ENCODE data around the gene UNC13C.

Gene UNC13C

DNA sequence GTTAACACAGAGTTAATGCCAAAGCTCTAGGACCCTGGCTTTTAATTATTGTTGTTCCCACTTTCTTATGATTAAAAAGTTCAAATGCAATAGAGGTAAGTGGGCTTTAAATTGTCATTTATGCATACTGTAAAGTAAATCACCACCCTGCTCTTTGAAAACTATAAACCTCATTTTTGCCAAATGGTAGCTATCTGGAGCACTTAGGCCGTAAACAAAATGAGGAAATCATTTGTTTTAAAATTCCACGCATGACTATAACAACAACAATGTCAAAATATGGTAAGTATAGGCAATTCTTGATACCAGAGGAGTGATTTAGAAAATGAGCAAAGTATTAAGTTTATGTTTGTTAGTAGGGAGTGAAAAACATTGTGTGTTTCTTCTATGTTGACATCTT lies 1.8 kb downstream of the UNC13C start:
- H3K27ac ChIP-seq (ENCODE audit: low read length): no peak overlapping the region
- peaks cover 28% of the 10 kb centered on the region for H3K27me3 ChIP-seq (ENCODE audit: insufficient read depth, low read length)

DNA sequence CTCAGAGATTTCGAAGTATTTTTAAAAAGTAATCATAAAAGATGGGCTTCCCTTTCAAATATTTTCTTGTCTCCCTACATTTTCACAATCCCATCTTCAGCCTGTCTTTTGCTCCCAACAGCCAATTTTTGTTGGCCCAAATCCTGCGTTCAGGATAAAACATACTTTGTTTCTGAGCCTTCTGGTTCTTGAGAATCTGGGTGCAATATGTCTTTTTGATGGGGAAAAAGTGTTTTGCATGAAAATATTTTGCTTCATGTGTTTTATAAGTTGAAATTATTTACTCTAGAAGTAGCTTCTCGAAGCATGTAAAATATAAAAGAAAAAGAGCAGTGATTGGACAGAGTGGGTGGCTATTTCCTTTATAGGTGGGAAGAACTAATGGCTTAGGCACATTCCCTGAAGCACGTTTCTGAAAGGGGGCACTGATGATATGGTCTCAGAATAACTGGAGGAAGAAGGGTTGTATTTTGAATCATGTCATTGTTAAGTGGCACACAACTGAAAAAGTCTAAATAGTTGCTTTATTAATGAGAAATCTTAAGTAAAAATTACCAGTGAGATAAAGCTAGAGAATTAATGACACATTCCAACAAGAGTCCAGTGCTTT lies 3.9 kb downstream of the UNC13C start:
- Histone ChIP-seq H3K36me3 (ENCODE audit: insufficient read depth, low read depth, low read length) (no peaks in the 10 kb centered on the region), H3K27ac (ENCODE audit: low read length) (no peak overlapping the region), H3K27me3 (ENCODE audit: insufficient read depth, low read length) (peaks cover 25% of the 10 kb centered on the region), H3K4me1 (ENCODE audit: insufficient read depth, low read length) (peaks cover 4% of the 10 kb centered on the region; the same call in 1 of the 2 replicates), H3K9ac (ENCODE audit: low read depth, low read length) (no peak overlapping the region), H3K4me3 (ENCODE audit: low read length) (no peak overlapping the region), H3K9me3 (ENCODE audit: insufficient read depth, low read depth, low read length) (no peaks in the 10 kb centered on the region)

More for the DNA sequence above, 1.8 kb downstream of the UNC13C start:
- H3K9ac ChIP-seq (ENCODE audit: low read depth, low read length): no peak overlapping the region
- H3K9me3 ChIP-seq (ENCODE audit: insufficient read depth, low read depth, low read length): no peaks in the 10 kb centered on the region
- H3K4me1 ChIP-seq (ENCODE audit: insufficient read depth, low read length): peaks cover 4% of the 10 kb centered on the region; the same call in 1 of the 2 replicates
- no peaks in the 10 kb centered on the region for H3K36me3 ChIP-seq (ENCODE audit: insufficient read depth, low read depth, low read length)
- H3K4me3 ChIP-seq (ENCODE audit: low read length): no peak overlapping the region

GRCh38 chr15:53982876-53983275 lies 4.6 kb downstream of the UNC13C start:
- Histone ChIP-seq H3K9ac (ENCODE audit: low read depth, low read length) (no peak overlapping the region), H3K27ac (ENCODE audit: low read length) (no peak overlapping the region), H3K4me3 (ENCODE audit: low read length) (no peak overlapping the region), H3K36me3 (ENCODE audit: insufficient read depth, low read depth, low read length) (no peaks in the 10 kb centered on the region), H3K27me3 (ENCODE audit: insufficient read depth, low read length) (peaks cover 18% of the 10 kb centered on the region), H3K4me1 (ENCODE audit: insufficient read depth, low read length) (peaks cover 4% of the 10 kb centered on the region; the same call in 1 of the 2 replicates), H3K9me3 (ENCODE audit: insufficient read depth, low read depth, low read length) (no peaks in the 10 kb centered on the region)

- no peak overlapping the region for H3K27ac ChIP-seq (ENCODE audit: low read length)
- H3K9me3 ChIP-seq (ENCODE audit: insufficient read depth, low read depth, low read length): no peaks in the 10 kb centered on the region
- H3K27me3 ChIP-seq (ENCODE audit: insufficient read depth, low read length): peaks cover 4% of the 10 kb centered on the region
- H3K4me3 ChIP-seq (ENCODE audit: low read length): no peak overlapping the region
- H3K9ac ChIP-seq (ENCODE audit: low read depth, low read length): no peak overlapping the region
- peaks cover under 1% of the 10 kb centered on the region; the same call in 1 of the 2 replicates for H3K4me1 ChIP-seq (ENCODE audit: insufficient read depth, low read length)
- H3K36me3 ChIP-seq (ENCODE audit: insufficient read depth, low read depth, low read length): no peaks in the 10 kb centered on the region
These were observed 6.0 kb downstream of the UNC13C start for GRCh38 chr15:53984221-53984620.

GRCh38 chr15:53985562-53985961 lies 7.3 kb downstream of the UNC13C start:
- no peak overlapping the region for H3K9ac ChIP-seq (ENCODE audit: low read depth, low read length)

DNA sequence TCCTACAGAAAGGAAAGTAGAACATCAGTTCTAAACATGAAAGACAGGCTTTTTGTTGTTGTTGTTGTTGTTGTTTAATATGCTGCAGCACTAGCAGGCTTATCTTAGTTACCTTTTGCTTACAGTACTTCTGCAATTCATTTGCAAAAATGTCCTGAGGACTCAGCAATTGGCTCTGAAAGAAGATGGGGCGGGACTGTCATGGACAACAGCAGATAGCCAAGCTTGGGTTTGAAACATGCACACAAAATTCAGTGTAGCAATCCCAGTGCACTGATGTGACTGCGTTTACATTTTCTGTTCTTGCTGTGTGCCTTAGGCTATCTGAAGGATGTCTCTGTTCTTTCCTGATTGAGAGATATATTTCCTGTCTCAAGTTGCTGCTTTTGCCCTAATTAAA lies 9.2 kb downstream of the UNC13C start:
- no peaks in the 10 kb centered on the region for H3K9me3 ChIP-seq (ENCODE audit: insufficient read depth, low read depth, low read length)
- no peaks in the 10 kb centered on the region for H3K27me3 ChIP-seq (ENCODE audit: insufficient read depth, low read length)
- H3K27ac ChIP-seq (ENCODE audit: low read length): no peak overlapping the region
- no peak overlapping the region for H3K9ac ChIP-seq (ENCODE audit: low read depth, low read length)
- H3K4me1 ChIP-seq (ENCODE audit: insufficient read depth, low read length): no peaks in the 10 kb centered on the region
- H3K36me3 ChIP-seq (ENCODE audit: insufficient read depth, low read depth, low read length): no peaks in the 10 kb centered on the region
- H3K4me3 ChIP-seq (ENCODE audit: low read length): no peak overlapping the region

More at GRCh38 chr15:53985562-53985961, 7.3 kb downstream of the UNC13C start:
- Histone ChIP-seq H3K4me3 (ENCODE audit: low read length) (no peak overlapping the region), H3K27me3 (ENCODE audit: insufficient read depth, low read length) (no peaks in the 10 kb centered on the region; the same call in 1 of the 2 replicates), H3K27ac (ENCODE audit: low read length) (no peak overlapping the region), H3K36me3 (ENCODE audit: insufficient read depth, low read depth, low read length) (no peaks in the 10 kb centered on the region), H3K4me1 (ENCODE audit: insufficient read depth, low read length) (no peaks in the 10 kb centered on the region), H3K9me3 (ENCODE audit: insufficient read depth, low read depth, low read length) (no peaks in the 10 kb centered on the region)

DNA sequence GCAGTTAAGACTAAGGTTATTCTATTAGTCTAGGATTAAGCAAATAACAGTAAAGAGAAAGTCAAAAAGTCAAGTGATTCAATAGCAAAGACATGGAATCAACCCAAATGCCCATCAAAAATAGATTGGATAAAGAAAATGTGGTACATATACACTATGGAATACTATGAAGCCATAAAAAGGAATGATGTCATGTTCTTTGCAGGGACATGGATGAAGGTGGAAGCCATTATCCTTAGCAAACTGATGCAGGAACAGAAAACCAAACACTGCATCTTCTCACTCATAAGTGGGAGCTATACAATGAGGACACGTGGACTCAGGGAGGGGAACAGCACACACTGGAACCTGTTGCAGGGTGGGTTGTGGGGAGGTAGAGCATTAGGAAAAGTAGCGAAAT lies 29.0 kb downstream of the UNC13C start:
- H3K4me3 ChIP-seq (ENCODE audit: low read length): no peak overlapping the region
- no peaks in the 10 kb centered on the region for H3K27me3 ChIP-seq (ENCODE audit: insufficient read depth, low read length)
- no peaks in the 10 kb centered on the region for H3K4me1 ChIP-seq (ENCODE audit: insufficient read depth, low read length)
- H3K36me3 ChIP-seq (ENCODE audit: insufficient read depth, low read depth, low read length): no peaks in the 10 kb centered on the region
- no peaks in the 10 kb centered on the region for H3K9me3 ChIP-seq (ENCODE audit: insufficient read depth, low read depth, low read length)
- H3K9ac ChIP-seq (ENCODE audit: low read depth, low read length): no peak overlapping the region
- H3K27ac ChIP-seq (ENCODE audit: low read length): no peak overlapping the region

DNA sequence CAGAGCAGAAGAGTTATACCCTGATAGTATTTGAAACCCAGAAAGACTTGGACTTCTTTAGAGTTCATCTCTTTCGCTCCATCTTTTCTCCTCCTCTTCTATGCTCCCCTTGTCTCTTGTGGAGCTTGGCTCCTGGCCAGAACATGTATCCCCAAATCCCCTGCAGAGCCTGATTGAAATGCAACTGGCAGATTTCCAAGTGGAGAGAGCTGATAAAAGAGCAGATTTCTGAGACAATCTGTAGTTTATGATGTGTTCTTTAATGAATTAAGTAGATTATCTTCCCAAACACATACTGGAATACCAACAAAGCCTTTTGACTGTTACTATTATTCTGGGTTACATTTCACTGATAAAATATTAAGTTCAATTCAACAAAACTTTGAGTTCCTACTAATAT lies 33.4 kb downstream of the UNC13C start:
- no peak overlapping the region for H3K27ac ChIP-seq (ENCODE audit: low read length)
- peaks cover 3% of the 10 kb centered on the region; the same call in 1 of the 2 replicates for H3K4me1 ChIP-seq (ENCODE audit: insufficient read depth, low read length)
- H3K4me3 ChIP-seq (ENCODE audit: low read length): no peak overlapping the region
- no peak overlapping the region for H3K9ac ChIP-seq (ENCODE audit: low read depth, low read length)
- no peaks in the 10 kb centered on the region for H3K9me3 ChIP-seq (ENCODE audit: insufficient read depth, low read depth, low read length)
- H3K36me3 ChIP-seq (ENCODE audit: insufficient read depth, low read depth, low read length): no peaks in the 10 kb centered on the region
- no peaks in the 10 kb centered on the region for H3K27me3 ChIP-seq (ENCODE audit: insufficient read depth, low read length)

GRCh38 chr15:54014067-54014655 lies 35.9 kb downstream of the UNC13C start:
- no peak overlapping the region for H3K9ac ChIP-seq (ENCODE audit: low read depth, low read length)
- no peak overlapping the region for H3K27ac ChIP-seq (ENCODE audit: low read length)
- H3K4me3 ChIP-seq (ENCODE audit: low read length): no peak overlapping the region
- H3K27me3 ChIP-seq (ENCODE audit: insufficient read depth, low read length): no peaks in the 10 kb centered on the region
- H3K4me1 ChIP-seq (ENCODE audit: insufficient read depth, low read length): peaks cover 3% of the 10 kb centered on the region; the same call in 1 of the 2 replicates
- H3K9me3 ChIP-seq (ENCODE audit: insufficient read depth, low read depth, low read length): no peaks in the 10 kb centered on the region
- H3K36me3 ChIP-seq (ENCODE audit: insufficient read depth, low read depth, low read length): no peaks in the 10 kb centered on the region

- H3K9me3 ChIP-seq (ENCODE audit: insufficient read depth, low read depth, low read length): no peaks in the 10 kb centered on the region
- H3K9ac ChIP-seq (ENCODE audit: low read depth, low read length): no peak overlapping the region
- no peak overlapping the region for H3K27ac ChIP-seq (ENCODE audit: low read length)
- no peaks in the 10 kb centered on the region for H3K36me3 ChIP-seq (ENCODE audit: insufficient read depth, low read depth, low read length)
- no peaks in the 10 kb centered on the region for H3K27me3 ChIP-seq (ENCODE audit: insufficient read depth, low read length)
- H3K4me3 ChIP-seq (ENCODE audit: low read length): no peak overlapping the region
- peaks cover 3% of the 10 kb centered on the region; the same call in 1 of the 2 replicates for H3K4me1 ChIP-seq (ENCODE audit: insufficient read depth, low read length)
These were observed 39.0 kb downstream of the UNC13C start for GRCh38 chr15:54017251-54017650.

DNA sequence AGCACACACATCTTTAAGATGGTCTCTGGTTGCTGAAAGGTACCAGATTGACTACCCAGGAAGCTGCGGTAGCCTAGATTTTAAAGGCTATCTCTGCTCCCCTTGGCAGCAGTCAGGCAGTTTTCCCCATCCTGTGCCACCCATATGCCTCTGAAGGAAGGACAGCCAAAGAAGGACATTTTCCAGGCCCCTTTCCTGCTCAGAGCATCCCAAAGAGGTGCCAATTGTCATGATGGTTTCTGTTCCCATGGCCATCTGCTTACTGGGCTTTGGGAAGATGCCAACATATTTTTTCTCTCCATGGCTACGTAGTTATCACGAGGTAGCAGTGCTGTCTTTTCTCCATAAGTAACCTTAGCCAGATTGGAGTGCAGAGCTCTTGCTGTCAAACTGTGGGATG lies 39.7 kb downstream of the UNC13C start:
- Histone ChIP-seq H3K36me3 (ENCODE audit: insufficient read depth, low read depth, low read length) (no peaks in the 10 kb centered on the region), H3K4me1 (ENCODE audit: insufficient read depth, low read length) (no peaks in the 10 kb centered on the region), H3K9me3 (ENCODE audit: insufficient read depth, low read depth, low read length) (no peaks in the 10 kb centered on the region), H3K4me3 (ENCODE audit: low read length) (no peak overlapping the region), H3K27ac (ENCODE audit: low read length) (no peak overlapping the region), H3K27me3 (ENCODE audit: insufficient read depth, low read length) (no peaks in the 10 kb centered on the region), H3K9ac (ENCODE audit: low read depth, low read length) (no peak overlapping the region)

DNA sequence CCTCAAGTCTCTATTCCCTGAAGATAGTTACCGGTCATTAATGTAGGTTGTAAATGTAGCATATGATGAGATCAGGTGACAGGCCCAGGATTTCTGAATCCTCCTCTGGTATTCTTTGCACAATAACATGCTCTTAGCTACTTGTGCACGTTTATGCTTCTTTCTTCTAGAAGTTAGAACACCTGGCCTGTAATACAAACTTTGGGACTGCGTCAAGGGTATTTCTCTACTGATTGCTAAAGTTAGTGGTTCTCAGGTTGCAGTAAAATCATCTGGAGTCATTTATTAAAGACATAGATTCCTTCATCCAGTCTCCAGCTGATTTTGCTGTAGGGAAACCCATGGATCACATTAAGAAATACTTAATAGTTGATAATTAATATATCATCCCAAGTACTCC lies 48.0 kb downstream of the UNC13C start:
- Histone ChIP-seq H3K9me3 (ENCODE audit: insufficient read depth, low read depth, low read length) (no peaks in the 10 kb centered on the region), H3K36me3 (ENCODE audit: insufficient read depth, low read depth, low read length) (no peaks in the 10 kb centered on the region), H3K9ac (ENCODE audit: low read depth, low read length) (no peak overlapping the region), H3K27me3 (ENCODE audit: insufficient read depth, low read length) (no peaks in the 10 kb centered on the region), H3K4me3 (ENCODE audit: low read length) (no peak overlapping the region), H3K4me1 (ENCODE audit: insufficient read depth, low read length) (peaks cover 5% of the 10 kb centered on the region; the same call in 1 of the 2 replicates), H3K27ac (ENCODE audit: low read length) (no peak overlapping the region)

Data from iPS-20b (cell line).